CD4-positive, alpha-beta T cell treated with Interleukin-1 beta for 1 hour (primary cell): Measurements from ENCODE around the gene ZDHHC4.
"Not testable (repeated sequence)": the region's sequence is repeated elsewhere in the genome, so short reads cannot be mapped to it uniquely, and the experiment has no call there.

Experiments
- DNase-seq, 2 donors: peaks; one replicate each; pipeline ENCODE4 v3.0.0-alpha.2; 2020 to 2022

The ZDHHC4 gene

DNA sequence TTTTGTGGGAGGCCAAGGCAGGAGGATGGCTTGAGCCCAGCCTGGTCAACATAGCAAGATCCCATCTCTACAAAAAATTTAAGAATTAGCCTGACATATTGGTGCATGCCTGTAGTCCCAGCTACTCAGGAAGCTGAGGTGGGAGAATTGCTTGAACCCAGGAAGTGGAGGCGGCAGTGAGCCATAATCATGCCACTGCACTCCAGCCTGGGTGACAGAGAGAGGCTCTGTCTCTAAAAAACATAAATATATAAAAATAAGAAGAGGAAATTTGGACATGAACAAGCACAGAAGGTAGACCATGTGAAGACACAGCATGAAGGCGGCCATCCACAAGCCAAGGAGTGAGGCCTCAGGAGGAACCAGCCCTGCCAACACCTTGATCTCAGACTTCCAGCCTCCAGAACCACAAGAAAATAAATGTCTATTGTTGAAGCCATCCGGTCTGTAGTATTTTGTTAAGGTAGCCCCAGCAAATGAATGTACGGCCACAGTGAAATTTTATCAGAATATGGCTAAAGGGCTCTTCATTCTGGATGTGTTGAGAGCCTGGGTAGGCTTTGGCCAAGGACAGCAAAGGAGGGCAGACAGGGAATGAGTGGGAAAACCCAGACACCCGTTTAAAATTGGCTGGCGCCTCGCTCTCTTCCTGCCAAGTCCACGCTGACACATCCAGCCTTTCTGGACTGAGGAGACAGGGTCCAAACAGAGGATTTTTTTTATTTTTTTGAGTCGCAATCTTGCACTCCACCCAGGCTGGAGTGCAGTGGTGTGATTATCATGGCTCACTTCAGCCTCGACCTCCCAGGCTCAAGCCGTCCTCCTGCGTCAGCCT is 13.1 kb upstream of the ZDHHC4 start:
- DNase-seq = no peak

DNA sequence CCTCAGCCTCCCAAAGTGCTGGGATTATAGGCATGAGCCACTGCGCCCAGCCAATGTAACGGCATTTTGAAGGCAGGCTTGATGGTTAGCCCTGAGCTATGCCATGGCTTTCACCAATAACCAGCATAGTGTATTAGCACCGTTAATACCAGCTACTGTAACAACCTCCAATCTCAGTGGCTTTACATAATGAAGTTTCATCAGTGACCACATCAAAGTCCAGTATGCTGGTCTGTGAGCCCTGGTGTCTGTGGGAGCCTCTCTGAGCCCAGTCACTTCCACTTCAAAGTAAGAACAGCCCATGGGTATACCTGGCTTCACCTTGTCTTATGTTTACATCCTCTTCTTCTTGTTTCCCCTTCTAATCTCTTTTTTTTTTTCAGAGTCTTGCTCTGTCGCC is 11.6 kb upstream of the ZDHHC4 start:
- DNase-seq = no peak

GRCh38 chr7:6567886-6568285 is 9.4 kb upstream of the ZDHHC4 start:
- DNase-seq = no peak

DNA sequence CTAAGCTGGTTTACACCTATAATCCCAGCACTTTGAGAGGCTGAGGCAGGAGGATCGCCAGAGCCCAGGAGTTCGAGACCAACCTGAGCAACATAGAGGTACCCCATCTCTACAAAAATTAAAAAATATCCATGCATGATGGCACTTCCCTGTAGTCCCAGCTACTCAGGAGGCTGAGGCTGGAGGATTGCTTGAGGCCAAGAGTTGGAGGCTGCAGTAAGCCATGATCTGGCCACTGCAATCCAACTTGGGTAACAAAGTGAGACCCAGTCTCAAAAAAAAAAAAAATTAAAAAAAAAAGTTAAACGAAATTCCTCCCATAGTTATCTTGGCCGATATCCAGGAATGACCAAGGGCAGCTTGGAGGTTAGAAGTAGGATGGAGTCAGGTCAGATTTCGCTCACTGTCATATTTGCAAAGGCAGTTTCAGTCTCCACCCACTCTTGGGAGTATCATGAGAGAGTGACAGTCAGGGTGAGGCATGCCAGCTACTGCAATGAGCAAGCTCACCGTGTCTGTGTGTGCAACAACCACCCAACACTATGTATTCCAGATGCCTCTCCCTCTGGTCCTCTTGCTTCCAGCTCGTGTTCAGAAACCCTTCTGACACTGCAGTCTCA is 6.0 kb upstream of the ZDHHC4 start:
- DNase-seq = no peak

DNA sequence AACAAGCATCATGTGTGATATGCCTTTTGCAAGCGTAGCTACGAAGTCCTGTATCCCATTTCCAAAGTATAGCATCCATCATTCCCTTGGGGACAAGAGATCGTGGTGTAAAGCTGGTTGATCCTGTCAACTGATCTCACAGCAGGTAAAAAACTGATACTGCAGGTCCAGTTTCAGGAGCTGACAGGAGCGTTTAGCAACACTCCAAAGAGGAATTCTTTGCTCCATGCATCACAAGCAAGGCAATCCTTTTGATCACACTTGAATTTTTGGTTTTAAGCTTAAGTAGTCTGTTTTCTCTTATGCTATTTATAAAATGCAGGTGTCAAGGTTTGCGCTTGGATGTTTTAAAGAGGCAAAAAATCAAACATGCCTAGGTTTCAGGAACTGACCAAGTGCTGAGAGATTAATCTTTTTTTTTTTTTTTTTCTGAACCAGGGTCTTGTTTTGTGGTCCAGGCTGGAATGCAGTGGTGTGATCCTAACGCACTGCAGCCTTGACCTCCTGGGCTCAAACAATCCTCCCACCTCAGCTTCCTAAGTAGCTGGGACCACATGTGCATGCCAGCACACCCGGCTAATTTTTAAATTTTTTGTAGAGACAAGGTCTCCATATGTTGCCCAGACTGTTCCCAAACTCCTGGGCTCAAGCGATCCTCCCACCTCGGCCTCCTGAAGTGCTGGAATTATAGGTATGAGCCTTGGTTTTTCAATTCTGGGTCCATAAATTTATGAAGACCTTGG is 1.8 kb upstream of the ZDHHC4 start:
- DNase-seq = no peak

DNA sequence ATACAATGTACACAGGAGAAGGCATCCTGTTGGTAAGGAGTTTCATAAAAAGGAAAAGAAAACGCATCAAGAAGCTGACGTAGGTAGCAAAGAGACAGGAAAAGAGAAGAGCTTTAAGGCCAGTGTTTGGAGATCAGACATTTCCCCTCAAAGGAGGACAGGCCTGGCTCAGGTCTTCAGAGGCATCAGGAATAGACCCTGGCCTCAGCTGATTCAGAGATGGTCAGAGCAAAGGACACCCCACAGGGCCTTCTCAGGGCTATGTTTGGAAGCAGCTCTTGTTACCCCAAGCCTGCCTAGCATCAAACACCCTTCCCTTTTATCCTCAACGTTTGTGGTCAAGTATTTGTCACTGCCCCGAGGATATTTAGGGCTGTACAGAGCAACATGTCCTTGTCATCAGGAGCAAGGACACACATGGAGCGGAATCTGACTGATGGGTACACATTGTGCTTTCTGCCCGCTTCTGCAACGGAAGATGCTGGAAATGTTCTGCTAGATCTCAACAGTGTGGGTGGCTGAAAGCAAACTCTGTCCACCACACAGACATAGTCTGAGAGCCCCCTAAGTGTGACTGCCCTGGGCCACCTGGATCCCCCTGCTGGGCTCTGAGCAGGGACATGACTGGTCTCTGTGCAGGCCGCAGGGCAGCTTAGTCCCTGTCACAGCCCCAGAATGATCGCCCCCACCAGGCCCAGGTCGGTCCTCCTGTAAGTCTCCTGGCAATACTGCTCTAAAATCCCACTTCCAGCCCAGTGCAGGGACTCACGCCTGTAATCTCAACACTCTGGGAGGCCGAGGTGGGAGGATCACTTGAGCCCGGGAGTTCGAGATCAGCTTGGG is 1.0 kb upstream of the ZDHHC4 start:
- DNase-seq = no peak

GRCh38 chr7:6576867-6577368 is 336 bp upstream of the ZDHHC4 start:
- peak in 1 of 2 donors; percentile 19 for DNase-seq

DNA sequence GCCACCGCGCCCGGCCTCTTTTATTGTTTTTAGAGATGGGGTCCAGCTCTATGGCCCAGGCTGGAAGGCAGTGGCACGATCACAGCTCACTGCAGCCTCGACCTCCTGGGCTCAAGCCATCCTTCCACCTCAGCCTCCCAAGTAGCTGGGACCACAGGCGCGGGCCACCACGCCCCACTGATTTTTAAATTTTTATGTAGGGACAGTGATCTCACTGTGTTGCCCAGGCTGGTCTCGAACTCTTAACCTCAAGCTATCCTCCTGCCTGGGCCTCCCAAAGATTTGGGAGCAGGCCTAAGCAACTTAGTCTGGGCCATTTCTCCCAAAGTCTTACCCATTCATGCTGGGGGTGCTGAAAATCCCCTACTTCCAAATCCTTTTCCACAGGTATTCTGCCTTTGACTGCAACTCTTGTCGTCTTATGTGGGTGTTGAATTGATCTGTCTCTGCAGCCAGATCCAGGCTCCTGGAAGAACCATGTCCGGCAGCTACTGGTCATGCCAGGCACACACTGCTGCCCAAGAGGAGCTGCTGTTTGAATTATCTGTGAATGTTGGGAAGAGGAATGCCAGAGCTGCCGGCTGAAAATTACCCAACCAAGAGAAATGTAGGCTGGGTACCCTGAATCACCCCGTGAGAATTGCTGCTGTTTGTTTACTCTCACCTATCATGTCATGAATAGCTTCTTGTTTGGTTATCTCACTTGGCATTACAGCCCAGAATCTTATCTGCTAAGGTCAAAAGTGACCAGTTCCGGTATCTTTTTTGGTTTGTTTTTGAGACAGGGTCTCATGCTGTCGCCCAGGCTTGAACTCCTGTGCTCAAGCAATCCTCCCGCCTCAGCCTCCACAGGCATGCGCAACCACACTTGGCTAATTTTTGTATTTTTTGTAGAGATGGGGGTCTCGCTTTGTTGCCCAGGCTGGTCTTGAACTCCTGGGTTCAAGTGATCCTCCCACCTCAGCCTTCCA is 1.1 kb downstream of the ZDHHC4 start:
- DNase-seq = no peak

DNA sequence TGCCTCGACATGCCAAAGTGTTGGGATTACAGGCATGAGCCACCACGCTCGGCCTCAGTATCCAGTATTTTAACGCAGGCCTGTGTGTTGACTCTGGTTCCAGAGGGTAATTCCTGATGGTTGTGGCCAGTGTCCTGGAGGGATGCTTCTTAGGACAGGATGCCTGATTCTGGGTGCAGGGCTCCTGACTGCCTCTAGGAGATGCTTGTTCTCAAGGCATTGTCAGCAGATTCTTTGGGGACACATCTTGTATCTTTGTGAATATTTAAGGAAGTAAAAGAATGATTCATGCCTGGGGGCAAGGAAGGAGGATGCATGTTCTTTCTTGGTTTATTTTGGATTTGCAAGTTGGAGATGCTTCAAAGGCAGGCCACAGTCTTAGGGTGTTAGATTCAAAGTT is 2.2 kb downstream of the ZDHHC4 start:
- peak in 1 of 2 donors; percentile 15 for DNase-seq

DNA sequence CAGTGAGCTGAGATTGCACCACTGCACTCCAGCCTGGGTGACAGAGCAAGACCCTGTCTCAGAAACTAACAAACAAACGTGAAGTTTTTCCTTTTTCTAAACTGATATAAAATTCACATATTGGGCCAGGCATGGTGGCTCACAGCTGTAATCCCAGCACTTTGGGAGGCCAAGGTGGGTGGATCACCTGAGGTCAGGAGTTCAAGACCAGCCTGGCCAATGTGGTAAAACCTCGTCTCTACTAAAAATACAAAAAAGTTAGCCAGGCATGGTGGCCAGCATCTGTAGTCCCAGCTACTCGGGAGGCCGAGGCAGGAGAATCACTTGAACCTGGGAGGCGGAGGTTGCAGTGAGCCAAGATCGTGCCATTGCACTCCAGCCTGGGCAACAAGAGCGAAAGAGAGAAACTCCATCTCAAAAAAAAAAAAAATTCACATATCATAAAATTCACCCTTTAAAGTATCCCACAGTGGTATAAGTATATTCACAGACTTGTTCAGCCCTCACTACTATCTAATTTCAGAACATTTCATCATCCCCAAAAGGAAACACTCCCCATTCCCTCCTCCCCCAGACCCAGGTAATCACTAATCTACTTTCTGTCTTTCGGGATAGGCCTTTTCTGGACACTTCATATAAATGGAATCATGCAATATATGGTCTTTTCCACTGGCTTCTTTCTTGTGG is 8.6 kb downstream of the ZDHHC4 start:
- DNase-seq = not testable (repeated sequence)

- DNase-seq = no peak
These were observed 11.3 kb downstream of the ZDHHC4 start for GRCh38 chr7:6588566-6588965.

- DNase-seq = no peak
These were observed 12.0 kb downstream of the ZDHHC4 start for GRCh38 chr7:6589151-6589828.

GRCh38 chr7:6589829-6590644 is 12.8 kb downstream of the ZDHHC4 start, which contains the start of gene INTS15:
Gene INTS15, plus strand, starts transcription at chr7:6590021. Its CDS starts 263 bp downstream, at chr7:6590284.
- DNase-seq = peak; percentile 82 to 84

- no peak for DNase-seq
These were observed 13.4 kb downstream of the ZDHHC4 start for GRCh38 chr7:6590645-6591110.

GRCh38 chr7:6600093-6600492 is 22.8 kb downstream of the ZDHHC4 start:
- no peak for DNase-seq

GRCh38 chr7:6604458-6604857 is 27.2 kb downstream of the ZDHHC4 start:
- no peak for DNase-seq

- DNase-seq = no peak
These were observed 29.8 kb downstream of the ZDHHC4 start for GRCh38 chr7:6606866-6607583.

- DNase-seq = no peak
These were observed 30.4 kb downstream of the ZDHHC4 start for GRCh38 chr7:6607651-6608051.
